Stimulated activated CD8-positive, alpha-beta memory T cell treated with anti-CD3 and anti-CD28 coated beads, Interleukin-15, amount 100 ng/mL, for 24 hours (primary cell): ENCODE measurements around the gene VSIG1.

ENCODE experiments used
- DNase-seq: peaks from one replicate; pipeline ENCODE4 v3.0.0-alpha.2; 2020; ENCODE audit warnings: low read depth

The VSIG1 gene

DNA sequence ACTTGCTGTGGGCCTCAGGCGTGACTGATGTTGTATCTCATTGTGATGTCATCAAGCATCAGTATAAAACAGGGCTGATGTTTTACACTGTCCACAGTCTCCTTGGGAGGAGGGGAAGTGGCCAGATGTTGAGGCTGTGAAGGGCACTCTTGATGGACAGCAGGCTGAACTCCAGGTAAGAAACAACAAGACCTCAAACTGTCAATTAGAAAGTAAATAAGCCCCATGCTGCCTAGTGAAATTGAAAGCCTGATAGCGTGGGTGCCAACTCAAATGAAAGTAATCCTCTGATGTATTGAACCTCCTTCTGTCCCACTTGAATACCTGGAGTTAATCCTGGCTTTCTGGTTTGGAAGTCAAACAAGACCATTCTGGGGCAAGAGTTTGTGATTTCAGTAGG is 19.7 kb downstream of the VSIG1 start:
- no peak for DNase-seq

DNA sequence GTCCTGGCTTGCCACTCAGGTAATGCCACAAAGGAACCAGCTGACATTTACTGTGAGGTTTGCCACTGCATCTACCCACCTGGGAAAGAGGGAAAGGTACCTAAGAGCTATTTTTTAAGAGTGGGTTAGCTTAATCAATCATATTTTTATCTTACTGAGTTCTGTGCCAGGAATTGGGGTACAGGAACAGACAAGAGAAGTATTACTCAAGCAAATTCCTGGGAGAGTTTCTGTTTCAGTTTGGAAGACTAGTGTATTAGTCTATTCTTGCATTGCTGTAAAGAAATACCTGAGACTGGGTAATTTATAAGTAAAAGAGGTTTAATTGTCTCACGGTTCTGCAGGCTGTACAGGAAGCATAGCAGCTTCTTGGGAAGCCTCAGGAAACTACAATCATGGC is 23.3 kb downstream of the VSIG1 start:
- DNase-seq = no peak

DNA sequence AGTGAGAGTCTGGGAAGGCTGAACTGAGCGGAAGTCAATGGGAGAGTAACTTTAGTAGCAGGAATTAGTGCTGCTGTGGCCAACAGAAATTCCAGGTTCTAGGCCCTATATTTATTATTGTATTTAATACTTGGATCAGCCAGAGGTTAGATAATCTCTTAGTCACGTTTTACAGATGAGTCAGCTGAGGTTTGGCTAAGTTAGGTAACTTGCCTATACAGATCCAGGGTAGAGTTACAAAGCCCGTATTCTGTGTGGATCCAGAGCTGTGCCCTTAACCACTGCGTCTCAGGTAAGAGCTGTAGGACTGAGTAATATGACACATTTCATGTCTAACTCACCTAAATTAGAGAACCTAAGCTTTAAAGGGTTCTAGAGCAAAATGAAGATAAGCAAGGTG is 26.0 kb downstream of the VSIG1 start:
- DNase-seq = no peak

DNA sequence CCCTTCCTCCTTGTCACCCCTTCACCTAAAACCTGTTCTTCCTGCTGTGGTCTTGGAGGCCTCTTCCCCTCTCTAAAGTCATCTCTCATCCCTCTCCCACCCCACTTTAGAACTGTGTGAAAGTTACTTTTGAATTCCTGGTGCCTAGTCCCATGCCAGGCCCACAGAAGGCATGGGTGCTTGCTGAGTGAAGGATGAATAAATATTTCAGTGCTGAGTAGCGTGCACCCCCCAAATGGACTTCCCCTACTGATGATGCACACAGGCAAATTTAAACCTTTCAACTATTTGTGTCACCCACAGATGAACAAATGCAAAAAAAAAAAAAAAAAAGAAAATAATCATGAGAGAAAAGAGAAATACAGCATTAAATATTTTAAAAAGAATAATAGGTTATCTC is 26.7 kb downstream of the VSIG1 start:
- DNase-seq = no peak

DNA sequence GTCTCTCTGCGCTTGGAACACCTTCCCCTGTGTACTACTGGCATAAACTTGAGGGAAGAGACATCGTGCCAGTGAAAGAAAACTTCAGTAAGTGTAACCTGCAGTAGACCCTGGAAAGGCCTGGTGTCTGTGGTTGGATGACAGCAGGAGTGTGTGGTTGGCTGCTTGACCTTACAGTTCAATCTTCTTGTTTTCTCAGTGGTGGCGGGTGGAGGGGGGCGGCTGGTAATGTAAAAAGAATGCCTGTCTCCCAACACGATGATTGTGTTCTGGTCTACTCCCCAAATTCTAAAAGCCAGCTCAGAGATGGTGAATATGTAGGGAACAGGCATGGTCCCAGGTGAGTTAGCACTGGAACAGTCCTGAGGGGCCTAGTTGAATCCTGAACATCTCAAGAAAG is 27.9 kb downstream of the VSIG1 start:
- no peak for DNase-seq

DNA sequence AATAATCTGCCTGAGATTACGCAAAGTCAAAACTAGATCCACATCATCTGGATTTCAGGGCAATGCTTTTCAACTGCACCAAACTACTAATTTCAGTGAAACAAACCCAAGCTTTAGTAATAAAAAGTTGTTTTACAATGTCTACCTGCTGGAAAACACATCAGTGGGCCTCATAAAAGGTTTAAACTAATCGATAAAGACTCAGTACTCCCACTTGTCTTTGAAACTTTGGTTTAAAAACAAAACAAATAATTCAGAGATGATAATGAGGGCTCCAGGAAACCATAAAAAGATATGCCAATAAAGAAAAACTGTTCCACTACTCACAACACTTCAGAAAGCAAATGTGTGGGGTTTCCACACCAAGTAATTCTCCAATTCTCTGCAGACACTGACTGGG is 36.2 kb downstream of the VSIG1 start:
- DNase-seq = no peak

DNA sequence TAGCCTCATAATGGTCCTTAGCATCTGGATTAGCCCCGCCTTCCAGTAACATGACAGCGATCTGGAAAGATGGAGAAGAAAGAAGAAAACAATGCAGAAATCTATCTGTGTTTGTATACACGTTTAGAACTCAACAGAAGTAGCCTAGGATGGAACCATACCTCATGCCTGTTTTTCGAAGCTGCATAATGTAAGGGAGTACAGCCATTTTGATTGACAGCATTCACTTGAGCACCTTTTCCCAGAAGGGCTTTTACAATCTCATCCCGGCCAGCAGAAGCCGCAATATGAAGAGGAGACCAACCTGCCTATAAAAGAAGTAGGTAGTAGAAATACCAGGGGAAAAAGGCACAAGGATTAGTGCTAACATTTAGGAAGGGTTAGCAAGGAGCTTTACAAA is 42.9 kb downstream of the VSIG1 start:
- no peak for DNase-seq

DNA sequence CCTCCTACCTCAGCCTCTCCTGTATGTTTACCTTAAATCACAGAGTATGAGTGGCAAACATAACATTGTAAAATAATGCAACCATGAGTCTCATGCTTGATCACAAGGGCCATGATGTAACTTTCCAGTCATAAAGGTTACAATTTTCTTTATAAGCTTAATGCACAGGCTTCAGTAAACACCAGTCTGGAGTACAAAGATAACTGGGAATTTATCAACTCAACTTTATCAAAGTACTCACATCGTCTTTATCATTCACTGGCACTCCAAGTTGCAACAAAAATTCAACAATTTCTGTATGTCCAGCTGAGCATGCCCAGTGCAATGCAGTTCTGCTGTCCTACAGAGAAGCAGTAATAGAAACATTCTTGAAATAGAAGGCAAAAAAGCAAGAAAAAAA is 43.6 kb downstream of the VSIG1 start:
- no peak for DNase-seq

DNA sequence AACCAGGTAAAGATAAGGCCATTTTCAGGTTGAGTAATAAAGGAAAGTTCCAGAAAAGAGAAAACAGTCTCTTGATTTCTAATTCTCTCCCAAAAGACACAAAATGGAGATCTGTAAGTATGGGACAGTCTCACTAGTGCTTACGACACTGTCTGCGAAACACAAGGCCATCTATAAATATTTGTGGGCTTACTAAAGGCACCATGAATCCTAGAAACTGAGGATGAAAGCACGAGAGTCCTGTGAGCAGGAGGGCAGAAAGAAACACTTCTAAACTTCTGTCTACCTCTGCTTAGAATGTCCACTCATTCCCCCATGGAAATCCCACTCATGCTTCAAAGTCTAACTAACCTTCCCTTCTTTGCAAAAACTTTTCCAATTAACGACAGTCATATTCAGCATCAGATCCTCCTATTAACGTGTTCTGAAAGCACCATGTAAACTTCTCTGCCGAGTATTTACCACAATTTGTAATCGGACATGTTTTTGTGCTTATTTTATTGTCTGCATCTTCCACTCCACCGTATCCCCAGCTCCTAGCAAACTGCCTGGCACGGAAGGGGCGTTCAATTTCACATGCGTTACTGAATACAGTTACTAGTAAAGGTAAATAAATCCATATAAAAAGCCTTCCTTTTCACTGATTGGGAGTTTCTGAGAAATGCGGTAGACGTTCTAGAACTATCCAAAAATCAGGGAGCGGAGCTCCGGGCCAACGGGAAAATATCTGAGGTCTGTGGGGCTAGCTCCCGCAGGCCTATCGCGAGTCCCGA is 45.8 kb downstream of the VSIG1 start:
- no peak for DNase-seq

DNA sequence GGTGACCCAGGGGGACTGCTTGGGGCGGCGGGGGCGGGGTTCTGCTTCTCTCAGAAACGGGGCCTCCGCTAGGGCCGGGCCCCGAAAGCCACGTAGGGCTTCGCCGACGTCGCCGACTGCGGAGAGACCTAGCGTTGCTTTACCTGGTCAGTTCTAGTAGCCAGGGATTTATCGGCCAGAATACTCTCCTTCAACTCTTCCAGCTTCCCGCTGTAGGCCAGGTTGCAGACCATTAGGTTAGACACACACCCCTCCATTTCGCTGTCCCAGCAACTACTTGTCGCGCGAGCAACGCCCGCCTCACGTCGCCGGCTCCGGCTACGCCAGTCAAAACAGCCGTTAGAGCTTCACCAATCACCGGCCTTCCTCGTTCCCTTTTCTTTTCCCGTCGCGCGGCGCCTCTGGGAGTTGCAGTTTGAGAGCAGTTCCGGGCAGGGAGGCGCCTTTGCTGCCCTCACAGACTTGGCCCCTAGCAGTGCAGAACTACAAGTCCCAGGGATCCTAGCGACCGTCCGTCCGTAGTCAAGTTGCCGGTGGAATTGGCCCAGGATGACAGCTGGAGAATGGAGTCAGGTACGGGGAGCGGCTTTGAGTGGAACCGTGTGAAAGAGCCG is 46.5 kb downstream of the VSIG1 start, which contains the start of the genes ATG4A and PSMD10:
TSS of gene ATG4A (plus strand) at position 515 of the 614 bp plus-strand sequence. CDS start at position 564, 49 bp downstream.
TSS of gene PSMD10 (minus strand) at position 279 of the 614 bp plus-strand sequence. CDS start at position 257, 22 bp downstream.
- peak; percentile 53 for DNase-seq

DNA sequence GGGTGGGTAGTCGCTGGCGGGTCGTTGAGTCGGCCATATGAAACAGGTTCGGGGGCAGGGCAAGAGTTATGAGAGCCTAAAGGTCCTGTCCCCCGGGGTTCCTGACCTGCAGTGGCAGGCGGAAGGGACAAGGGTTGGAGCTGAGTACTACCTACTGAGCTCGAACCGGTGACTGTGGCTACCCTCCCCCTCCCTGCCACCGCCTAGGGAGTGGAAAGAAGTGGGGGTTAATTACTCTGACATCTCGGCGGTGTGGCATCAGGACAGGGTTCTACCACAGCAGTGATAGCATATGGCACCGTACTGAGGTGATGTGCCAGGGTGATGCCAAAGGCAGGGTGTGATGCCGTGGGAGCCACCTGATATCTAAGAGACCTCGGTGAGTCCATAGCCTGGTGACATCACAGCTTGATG is 47.0 kb downstream of the VSIG1 start:
- no peak for DNase-seq

DNA sequence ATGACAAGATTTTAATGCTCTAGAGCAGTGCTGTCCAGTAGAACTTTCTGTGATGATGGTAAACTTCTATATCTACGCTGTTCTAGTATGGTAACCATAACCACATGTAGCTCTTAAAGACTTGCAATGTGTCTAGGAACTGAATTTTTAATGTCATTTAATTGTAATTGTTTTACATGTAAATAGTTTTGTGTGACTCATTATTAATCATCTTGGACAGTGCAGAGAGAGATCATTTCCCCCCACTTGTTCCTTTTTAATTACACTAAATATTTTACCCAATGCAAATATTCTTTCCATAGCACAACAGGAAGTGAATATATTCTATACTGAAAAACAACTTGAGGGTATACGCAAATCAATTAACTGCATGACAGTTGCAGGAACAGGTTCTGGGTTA is 52.5 kb downstream of the VSIG1 start:
- no peak for DNase-seq

DNA sequence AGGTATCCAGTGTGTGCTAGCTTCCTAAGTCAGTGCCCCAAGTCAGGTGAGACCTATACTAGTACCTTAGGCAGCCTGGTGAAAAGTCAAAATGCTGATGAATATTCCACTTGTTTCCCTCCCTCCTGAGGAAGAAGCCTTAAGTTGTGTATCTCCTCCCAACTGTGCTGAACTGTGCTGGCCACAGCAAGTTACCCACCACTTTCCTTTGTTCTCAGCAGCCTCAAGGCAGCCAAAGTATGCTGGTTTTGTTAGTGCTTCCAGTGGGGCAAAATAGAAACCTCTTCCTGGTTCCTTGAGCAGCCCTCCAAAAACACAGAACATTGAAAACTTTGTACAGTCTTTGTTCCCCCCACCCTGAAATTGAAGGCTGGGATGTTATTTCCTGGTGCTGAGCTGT is 60.6 kb downstream of the VSIG1 start:
- DNase-seq = no peak

DNA sequence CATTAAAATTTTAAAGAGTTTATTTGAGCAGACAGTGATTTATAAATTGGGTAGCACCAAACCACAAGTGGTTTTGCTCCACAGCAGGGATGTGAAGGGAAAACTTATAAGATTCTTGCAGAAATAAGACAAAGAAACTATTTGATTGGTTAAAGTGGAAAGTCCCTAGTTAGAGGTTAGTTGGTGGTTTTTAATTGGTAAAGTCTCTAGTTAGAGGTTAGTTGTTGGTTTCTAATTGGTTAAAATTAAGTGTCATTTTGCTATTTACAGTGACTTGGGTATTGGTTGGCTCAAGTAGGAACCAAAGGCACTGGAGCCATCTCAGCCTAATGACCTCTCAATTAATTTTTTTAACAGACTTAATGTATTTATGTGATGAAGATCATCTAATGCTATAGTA is 69.7 kb downstream of the VSIG1 start:
- DNase-seq = no peak

DNA sequence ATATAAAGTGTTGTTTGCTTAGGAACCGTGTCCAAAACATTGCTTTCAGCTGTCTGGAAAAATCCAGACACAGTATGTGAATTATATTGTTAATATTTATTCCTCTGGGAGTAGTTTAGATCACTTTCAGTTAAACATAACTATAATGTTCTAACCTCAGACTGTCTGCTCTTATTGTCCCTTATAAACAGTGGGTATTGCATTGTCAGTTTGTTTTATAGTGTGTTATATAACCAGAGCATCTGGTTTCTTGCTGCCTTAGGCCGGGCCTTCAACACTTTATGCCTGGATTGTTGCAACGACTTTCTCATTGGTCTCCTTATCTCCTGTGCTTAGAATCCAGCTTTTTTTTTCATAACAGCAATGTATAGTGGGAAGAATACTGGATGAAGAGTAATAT is 73.1 kb downstream of the VSIG1 start:
- DNase-seq = no peak

DNA sequence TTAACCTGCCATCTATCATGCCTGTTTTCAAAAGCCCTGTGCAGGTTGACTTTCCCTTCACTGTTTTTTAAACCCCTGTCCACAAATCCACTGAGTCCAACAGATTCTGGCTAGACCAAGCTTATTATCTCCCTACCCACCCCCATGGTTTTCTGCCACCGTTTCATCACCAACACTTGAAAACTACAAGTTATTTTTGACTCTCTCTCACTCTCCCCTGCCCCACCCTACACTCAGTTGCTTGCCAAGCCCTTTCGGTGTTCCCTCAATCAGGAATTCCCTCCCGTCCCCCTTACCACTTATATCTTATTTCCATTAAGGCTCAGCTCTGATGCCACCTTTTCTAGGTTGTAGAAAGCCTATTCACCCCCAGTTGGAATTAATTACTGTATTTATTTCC is 76.4 kb downstream of the VSIG1 start:
- DNase-seq = no peak

DNA sequence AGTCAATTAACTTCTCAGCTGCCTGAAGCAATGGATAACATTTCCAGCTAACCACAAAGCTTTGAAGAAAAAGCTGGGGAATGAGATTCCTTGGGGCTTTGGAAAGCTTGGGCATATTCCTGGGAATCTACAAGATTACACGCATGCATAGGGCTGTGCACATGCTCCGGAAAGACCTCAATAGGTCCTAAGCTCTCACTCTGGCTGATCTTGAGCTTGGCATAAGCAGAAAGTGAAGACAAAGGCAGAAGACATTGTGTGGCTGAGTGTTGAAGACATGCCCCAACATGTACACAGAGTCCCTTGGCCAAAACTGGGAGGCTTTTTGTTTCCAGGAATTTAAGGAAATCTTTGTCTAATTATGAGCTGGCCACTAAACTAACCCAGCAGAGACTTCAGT is 77.9 kb downstream of the VSIG1 start:
- DNase-seq = no peak

DNA sequence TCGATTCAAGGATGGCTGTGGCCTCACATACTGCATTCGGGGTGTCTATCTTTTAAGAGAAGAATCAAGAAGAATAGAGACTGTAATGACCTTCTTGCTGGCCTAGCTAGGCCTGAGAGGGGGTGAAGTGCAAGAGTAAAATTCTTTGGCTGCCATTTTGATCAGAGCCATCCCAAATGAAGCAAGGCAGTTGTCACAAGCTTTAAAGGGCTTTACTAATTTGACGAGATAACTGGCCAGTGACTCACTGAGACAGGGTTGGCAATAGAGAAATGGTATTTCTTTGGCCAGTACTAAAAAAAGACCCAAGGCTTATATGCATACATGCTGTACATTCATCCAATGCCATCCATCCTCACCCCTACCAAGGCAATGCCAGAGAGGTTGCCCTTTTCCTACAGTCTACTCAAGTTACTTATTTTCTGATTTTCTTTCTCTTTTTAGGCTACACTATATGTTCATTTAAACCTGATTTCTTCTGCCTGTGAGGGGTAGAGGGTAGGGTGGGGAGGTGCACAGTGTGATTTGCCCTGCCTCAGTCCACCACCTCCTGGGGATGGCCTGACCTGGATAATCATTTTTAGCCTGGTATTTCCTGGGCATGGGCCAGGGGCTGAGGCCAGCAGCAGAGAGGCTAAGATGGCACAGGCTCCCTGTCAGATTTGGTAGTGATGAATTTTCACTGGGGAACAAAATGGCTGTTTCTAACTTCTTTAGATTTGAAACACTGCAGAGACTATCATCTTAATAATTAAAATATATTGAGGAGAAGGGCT is 78.9 kb downstream of the VSIG1 start:
- DNase-seq = no peak

DNA sequence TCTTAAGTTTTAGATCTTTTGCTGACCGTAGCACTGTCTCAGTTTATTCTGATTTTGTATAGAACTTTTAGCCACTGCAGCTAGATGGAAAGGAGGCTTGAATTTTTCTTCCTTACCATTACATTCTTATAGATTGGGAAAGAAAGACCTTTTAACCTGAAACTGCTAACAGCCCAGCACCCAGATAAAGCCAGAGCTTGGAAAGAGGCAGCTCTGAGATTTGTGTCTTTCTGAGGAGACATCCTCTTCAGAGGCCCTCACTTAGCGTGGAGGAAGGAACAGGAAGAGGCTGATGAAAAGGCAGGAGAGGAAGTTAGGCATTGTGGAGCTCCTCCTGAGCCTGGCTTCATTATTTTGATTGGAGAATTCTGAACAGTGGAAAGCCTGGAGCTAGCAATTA is 81.8 kb downstream of the VSIG1 start:
- no peak for DNase-seq

DNA sequence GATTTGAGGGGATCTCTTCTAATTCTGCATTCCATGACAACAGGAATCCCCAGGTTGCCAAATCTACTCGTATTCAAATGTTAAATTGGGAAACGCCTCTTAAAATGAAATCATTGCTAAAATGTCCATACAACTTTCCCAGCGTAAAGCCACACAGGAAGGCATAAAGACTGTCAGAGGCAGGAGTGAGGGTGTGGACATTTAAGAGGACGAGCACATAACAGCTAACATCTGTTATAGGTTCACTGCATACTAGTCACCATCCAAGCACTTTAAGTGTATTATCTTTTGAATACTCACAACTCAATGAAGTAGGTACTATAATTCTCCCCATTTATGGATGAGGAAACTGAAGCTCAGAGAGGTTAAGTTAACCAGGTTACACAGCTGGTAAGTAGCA is 82.3 kb downstream of the VSIG1 start:
- no peak for DNase-seq
